ENCODE measurements around the gene DGKB.
"Not testable (repeated sequence)": the region's sequence is repeated elsewhere in the genome, so short reads cannot be mapped to it uniquely, and the experiment has no call there.

DGKB gene

DNA sequence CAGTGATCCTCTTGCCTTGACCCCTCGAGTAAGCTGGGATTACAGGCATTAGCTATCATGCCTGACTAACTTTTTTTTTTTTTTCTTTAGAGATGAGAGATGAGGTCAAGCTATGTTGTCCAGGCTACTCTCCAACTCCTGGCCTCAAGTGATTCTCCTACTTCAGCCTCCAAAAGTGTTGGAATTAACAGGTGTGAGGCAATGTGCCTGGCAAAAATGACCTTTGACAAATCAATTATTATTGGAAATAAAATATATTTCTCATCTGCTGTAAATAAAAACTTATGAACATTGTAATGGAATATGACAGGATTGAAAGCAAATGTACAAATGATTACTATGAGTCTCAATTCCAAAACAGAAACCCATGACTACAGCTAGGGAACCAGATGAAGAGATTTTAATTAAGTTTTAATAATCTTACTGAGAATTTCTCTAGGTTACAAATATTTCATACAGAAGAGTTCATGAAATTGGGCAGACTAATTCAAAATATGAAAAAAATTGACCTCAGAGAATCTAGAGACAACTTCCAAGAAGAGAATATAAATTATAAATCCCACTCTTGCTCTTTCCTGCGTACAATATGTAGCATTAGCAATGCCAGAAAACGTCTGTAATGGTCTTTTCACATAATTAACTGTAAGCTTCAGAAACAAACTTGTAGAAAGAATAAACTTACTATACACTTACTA lies 414.7 kb downstream of the DGKB start:
- no peak for DNase-seq (ENCODE audit: low read depth in 2 of 2, low spot score in 1 of 2)

DNA sequence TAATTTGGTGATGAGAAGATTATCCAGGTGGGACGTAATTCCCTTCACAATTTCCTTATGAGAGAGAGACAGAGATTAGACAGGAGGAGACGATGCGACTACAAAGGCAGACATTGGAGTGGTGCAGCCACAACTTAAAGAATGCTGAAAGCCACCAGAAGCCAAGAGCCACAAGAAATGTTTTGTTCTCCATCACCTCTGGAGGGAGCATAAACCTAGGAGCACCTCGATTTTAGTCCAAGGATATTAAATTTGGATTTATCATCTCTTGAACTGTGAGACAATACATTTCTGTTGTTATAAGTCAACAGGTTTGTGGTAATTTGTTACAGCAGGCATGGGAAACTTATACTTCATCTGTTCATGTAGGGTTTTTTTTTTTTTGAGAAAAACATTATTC lies 418.9 kb downstream of the DGKB start:
- no peak for DNase-seq (ENCODE audit: low read depth in 2 of 2, low spot score in 1 of 2)

DNA sequence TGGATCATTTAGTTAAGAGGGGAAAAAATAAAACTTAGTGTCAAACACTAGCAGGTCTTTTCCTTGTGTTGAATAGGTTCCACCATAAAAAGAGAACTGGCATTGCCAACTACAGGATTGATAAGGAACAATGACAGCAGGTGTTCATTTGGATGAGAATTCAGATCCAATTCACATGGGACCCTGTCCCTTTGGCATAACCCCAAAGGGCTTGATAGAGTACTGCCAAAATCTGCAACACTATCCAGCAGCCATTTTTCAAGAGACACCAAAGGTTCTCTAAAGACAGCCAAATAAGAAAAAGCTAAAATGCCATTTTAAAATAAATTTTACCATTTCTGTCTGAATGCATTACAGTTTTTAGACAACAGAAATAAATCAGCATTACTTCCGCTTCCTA lies 422.3 kb downstream of the DGKB start:
- no peak for DNase-seq (ENCODE audit: low read depth in 2 of 2, low spot score in 1 of 2)

DNA sequence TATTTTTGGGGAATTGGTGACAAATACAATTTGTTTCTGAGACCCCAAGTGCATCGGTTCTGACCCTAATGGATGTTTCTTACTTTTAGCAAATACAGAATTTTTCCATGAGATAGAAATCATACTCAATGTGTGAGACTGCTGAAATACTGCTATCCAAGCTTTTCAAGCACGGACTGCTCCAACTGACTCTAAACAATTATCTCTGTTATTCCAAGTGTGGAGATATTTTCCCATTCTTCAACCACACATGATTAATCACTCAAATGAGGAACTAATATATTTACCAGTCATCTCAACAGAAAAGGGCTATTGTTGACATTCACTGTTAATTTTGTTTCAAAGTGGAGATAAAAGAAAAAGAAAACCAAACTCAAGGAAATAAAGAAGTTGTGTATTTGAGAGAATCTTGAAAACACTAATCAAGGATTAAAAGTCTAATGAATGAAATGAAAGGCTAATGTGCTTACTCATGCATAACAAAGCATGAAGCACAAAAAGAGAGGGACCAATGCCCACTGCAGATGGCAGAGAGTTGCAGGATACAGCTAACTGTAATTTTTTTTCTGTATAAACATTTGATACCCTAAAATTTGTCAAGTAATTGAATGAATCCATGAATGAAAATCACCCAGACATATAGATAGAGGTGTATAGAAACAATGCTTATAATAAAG lies 423.6 kb downstream of the DGKB start:
- no peak for DNase-seq (ENCODE audit: low read depth in 2 of 2, low spot score in 1 of 2)

DNA sequence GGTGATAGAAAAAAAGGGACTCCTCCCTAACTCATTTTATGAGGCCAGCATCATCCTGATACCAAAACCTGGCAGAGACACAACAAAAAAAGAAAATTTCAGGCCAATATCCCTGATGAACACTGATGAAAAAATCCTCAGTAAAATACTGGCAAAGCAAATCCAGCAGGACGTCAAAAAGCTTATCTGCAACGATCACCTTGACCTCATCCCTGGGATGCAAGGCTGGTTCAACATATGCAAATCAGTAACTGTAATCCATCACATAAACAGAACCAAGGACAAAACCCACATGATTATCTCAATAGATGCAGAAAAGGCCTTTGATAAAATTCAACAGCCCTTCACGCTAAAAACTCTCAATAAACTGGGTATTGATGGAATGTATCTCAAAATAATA lies 440.8 kb downstream of the DGKB start:
- DNase-seq (ENCODE audit: low read depth in 2 of 2, low spot score in 1 of 2) = not testable (repeated sequence)

DNA sequence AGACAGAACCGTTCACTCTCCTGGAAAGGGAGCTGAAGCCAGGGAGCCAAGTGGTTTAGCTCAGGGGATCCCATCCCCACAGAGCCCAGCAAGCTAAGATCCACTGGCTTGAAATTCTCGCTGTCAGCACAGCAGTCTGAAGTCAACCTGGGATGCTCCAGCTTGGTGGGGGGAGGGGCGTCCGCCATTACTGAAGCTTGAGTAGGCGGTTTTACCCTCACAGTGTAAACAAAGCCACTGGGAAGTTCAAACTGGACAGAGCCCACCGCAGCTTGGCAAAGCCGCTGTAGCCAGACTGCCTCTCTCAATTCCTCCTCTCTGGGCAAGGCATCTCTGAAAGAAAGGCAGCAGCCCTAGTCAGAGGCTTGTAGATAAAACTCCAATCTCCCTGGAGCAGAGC lies 443.7 kb downstream of the DGKB start:
- DNase-seq (ENCODE audit: low read depth in 2 of 2, low spot score in 1 of 2) = not testable (repeated sequence)

DNA sequence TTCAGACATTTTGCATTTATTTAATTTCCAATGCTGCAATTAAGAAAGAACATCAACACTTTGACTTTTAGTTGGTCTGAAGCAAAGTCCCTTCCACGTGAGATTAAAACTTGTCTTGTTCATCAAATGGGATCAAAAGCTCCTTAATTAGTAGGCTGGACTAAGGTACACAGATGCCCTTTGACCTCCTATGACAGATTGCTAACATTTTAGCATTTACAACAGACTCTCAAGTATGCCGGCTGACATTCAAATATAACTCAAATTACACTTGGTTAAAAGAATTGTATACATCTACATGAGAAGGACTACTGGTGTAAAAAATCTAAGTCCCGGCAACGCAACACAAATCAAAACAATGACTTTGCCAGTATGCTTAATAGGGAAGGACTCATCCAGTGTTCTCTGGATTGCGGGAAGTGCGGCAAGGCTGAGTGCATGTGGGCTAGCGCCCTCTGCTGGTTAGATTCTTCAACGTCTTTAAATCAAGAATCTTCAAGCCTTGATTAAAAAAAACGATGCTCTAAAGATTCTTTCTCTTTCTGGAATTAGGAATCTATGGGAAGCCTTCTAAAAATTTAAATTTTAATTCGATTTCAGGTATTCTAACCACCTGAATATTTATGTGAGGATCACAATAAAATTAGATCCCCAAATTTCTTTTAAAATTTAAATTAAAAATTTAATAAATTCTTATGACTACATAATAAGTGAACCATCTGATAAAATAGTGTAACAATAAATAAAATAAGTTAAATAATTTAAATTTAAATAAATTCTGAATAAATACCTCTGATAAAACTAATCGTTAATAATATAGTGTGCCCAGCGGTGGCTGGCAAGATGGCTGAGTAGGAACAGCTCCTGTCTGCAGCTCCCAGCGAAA lies 444.7 kb downstream of the DGKB start:
- peak in 1 of 2 donors; percentile 2 for DNase-seq (ENCODE audit: low read depth in 2 of 2, low spot score in 1 of 2)

DNA sequence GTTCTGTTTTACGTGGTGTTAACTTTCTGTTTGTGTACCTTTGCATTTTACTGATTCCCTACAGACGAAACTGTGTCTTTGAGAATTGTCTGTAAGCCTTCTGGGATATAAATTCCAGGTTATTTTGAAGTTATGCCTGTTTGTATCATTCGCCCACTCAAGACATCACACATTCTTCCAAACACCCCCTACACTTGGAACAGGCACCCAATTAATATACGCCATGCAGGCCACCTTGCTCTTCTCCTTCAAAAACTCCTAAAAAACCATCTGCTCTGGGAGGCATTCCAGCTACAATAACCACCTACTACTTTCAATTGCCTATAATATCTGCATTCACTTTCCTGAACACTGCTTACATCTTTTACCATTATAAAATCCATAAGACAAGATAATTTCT lies 453.3 kb downstream of the DGKB start:
- DNase-seq (ENCODE audit: low read depth in 2 of 2, low spot score in 1 of 2) = no peak

DNA sequence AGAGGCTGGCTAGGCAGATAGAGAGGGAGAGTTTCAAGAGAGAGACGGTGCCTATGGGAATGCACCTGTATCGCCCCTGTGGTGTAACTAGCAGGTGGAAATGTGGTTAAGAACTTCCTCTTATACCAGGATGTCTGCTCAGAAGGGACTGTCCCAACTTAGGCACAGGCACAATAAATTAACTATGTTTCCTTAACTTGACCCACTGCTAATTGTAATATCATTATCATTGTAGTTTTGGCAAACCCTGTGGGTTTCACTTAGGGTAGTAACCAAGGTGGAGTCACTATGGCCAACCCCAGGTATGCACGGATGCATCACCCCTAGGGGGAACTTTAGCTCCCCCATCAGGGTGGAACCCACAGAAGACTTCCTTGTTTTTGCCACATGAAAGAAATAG lies 455.7 kb downstream of the DGKB start:
- DNase-seq (ENCODE audit: low read depth in 2 of 2, low spot score in 1 of 2) = no peak

DNA sequence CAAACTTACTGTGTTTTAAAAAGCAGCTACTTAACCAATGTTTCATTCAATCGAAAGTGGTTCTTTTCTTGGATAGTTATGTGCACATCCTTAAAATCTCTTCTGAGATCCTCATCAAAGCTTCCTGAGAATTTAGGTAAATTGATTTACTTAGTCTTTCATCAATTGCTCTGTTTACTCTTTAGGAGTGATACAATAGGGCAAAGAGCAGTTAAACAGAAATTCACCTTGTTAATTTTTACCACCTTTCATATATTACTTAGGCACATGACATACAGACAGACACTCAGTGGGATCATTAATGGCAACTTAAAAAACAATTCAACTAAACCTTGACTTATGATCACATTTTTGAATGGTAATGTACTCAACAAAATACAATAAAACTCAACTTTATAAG lies 456.3 kb downstream of the DGKB start:
- no peak for DNase-seq (ENCODE audit: low read depth in 2 of 2, low spot score in 1 of 2)

DNA sequence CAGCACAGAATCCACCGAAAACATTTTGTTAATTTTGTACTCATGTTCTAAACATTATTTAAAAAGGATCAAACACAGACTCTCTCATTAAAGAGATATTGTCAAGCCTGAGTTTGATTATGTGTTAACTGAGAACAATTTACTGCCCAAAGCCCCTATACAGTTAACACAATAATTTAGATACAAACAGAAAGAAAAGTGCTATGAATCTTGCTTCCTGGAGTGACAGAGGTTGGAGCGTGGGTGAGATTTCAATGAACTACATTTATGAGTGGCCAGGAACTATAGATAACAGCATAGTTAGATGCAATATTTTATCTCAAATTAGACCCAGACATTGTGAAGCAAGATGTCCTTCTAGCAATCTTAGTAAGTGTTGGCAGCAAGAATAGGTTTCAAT lies 464.2 kb downstream of the DGKB start:
- no peak for DNase-seq (ENCODE audit: low read depth in 2 of 2, low spot score in 1 of 2)

DNA sequence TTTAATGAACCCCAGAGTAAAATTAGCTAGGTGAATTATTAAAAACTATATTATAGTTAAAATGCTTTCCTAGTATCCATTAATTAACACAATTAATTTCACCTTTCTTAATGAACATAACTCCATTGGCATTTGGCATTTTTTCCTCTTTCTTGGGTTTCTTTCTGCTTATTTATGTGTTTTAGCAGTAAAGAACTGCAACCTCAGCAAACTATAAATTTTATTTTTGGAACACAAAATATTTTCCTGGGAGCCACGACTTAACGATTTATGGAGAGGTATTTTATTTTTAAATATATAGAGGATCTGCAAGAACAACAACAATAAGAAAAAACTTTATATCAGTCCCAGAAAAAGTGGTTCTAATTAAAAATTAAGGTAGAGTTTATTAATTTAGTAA lies 465.7 kb downstream of the DGKB start:
- DNase-seq (ENCODE audit: low read depth in 2 of 2, low spot score in 1 of 2) = no peak

DNA sequence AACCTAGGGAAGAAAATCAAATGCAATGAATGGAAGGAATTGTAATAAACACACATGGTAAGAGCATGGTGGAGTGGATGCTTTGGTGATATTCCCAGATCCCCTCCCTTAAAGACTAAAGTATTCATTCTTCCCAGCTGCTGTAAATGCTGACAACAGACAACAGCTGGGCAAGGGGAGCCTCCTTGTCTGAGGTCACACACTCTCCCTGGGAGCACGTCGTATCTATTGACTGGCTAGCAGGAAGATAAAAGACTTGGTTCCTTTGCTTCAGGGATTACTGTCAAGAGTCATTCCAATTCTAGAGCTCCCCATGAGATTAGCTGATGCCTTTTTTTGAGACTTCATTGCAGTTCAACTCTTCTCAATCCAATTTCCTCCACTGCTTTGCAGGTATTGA lies 469.6 kb downstream of the DGKB start:
- DNase-seq (ENCODE audit: low read depth in 2 of 2, low spot score in 1 of 2) = no peak

DNA sequence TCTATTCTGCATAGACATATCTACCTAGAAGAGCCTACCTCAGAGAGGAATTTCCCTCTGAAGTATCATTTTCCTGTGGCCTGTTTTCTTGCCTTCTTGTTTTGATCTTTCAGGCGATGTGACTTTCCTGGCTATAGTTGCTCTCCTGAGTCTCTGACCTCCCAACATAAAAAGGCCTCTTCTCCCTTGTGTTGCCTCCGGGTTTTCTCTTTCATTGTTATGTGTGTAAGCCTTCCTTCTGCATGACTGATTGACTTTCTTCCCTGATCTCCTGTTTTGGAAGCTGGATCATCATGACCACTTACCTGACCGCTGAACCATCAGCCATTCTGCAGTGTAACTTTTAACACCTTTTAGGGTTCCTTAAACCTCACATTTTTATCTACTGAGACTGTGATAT lies 471.6 kb downstream of the DGKB start:
- no peak for DNase-seq (ENCODE audit: low read depth in 2 of 2, low spot score in 1 of 2)

DNA sequence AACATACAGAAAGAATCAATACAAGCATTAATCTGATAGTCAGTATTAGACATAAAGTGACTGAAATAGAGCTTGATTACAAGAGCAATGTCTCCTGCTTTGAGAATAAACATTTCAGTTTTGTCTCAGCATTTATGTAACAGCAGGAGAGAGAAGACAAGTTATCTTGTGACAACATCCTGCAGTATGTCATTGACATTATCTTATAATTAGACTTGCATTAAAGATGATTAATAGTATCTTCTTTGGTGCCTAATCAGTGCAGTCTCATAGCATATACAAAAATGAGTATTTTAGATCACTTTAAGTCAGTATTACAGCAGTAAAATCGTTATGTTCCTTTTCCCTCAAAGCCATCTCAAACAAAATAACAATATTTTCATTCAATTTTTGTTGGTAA lies 477.0 kb downstream of the DGKB start:
- DNase-seq (ENCODE audit: low read depth in 2 of 2, low spot score in 1 of 2) = no peak

DNA sequence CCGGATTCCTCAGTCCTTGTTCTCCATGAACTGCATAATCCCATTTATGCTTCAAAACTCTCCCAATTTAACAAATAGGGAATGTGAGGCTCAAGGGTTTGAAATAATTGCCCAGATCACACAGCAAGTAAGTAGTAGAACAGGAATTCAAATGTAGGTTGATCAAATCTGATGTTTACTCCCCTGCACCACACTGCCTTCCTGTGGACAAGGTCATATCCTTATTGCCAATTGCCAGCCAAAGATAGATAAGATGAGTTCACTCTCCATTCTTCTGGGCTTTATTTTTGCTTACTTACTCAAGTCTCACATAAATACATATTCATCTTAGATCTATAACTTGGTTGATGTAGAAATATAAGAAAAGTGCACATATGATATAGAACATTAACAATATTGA lies 477.9 kb downstream of the DGKB start:
- DNase-seq (ENCODE audit: low read depth in 2 of 2, low spot score in 1 of 2) = no peak

DNA sequence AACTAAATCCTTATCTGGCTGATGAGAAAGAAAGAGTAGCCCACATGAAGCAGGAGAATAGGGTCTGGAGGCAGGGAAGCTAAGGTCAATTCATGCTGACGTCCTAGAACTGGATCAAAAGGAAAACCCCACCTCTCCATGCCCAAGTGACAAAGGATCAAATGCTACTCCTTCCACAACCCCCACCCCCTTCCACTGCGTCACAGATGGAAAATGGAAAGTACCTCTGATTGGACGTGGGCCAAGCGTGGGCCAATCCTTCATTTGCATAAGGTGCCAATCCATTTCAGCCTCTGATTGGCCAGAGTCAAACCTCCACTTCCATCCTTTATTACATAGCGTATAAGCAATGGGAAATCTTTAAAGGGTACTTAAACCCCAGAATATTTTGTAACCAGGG lies 481.8 kb downstream of the DGKB start:
- no peak for DNase-seq (ENCODE audit: low read depth in 2 of 2, low spot score in 1 of 2)

DNA sequence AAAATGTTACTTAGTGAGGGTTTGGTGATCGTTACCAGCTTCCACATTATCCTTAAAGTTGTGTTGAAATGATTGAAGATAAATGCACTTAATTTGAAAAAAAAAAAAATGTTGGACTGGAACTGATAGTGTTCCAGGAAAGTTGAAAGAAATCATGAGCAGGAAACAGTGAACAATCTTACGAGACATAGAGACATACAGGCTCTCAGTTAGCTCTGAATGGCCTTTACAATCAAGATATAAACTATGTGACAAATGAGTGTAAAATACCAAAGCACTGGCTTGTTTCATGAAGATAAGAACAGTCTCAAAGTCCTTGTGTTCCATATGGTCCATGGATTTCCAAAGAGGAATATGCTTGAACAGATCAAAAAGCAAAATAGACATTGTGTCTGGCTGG lies 483.0 kb downstream of the DGKB start:
- DNase-seq (ENCODE audit: low read depth in 2 of 2, low spot score in 1 of 2) = no peak

DNA sequence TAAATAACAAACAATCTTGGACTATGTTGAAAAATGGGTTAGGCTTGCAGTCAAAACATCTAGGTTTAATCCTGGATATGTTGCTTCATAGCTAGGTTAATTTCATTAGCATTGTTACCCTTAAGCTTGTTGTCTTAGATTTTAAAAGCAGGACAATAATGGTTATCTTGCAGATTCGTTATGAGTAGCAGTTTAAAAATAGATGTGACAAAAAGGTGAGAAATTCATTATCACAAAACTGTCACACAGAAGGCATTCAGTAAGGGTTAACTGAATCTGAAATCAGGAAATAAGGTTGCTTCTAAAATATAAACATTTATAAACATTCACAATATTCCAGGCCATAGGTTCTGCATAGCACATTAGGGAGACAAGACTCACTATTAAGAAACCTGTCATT lies 483.9 kb downstream of the DGKB start:
- no peak for DNase-seq (ENCODE audit: low read depth in 2 of 2, low spot score in 1 of 2)

DNA sequence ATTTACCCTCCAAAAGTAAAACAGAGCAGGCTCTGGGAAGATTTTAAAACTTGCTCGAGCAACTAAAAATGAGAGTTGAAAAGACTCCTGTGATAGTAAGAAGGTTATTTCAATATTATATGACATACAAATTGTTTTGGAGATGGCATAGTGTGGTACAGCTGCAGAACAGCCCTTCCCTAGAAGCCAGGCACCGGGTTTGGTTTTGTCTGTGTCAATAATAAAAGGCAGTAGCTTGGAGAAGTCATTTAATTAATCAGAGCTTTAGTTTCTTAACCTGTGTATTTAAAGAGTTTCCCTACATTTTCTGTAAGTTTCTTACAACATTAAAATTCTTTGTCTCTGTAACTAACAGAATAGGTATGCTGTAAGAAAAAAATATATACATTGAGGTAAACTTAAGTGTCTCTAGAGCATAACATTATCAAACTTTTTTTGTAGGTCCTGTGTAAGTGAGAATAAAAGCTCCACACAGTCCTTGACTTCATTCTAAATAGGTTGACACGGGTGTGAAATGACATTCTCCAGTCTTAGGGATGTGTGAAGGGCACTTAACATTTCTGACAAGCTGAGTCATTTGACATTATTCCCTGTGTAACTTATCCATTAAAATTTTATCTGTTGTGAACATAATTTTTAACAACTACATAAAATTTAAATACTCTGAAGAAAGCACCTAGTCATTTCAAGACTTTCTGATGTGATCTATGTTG lies 488.1 kb downstream of the DGKB start:
- DNase-seq (ENCODE audit: low read depth in 2 of 2, low spot score in 1 of 2) = no peak

DNA sequence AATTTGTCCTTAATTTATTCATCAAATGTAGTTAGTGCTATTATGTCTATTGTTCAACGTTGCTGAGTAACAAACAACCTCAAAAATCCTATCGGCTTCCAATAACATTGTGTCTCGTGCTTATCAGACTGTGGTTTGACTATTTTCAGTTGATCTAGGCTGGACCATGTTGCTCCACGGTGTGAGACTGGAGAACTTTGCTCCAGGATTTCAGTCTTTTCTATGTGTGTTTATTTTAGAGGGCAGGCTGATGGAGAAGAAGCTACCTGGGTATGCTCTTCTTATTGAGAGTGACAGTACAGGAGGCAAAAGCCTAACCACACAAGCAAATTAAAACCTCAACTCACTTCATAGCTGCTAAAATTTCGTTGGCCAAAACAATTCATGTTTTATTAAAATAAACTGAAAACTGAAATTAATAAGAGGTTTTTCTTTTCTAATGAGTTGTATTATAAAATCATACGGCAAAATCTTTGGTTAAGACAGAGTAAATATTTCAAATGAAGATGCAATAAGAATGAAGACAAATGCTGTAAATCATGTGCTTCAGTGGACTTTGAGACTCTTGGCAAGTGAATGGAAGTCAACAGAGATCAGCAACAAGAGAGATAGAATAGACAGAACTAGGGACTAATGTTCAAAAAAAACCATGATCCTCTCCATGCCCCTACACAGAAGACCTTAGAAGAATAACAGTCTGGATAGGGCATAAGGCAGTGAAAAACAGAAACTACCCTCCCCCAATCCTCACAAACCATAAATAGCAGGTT lies 495.1 kb downstream of the DGKB start:
- no peak for DNase-seq (ENCODE audit: low read depth in 2 of 2, low spot score in 1 of 2)
